COLO668 (cell line): ENCODE data around the gene OSBPL7.

ENCODE experiments used
- DNase-seq: peaks from one replicate; lab custom pipeline; 2025; ENCODE audit not compliant: unreplicated experiment; lab: John Stamatoyannopoulos, UW

OSBPL7 gene

GRCh38 chr17:47821424-47822391 lies at the start of gene OSBPL7:
Gene OSBPL7, minus strand, starts transcription at chr17:47821794. Its CDS starts 1,516 bp downstream, at chr17:47820278.
- DNase-seq: peak; percentile 82

- no peak for DNase-seq
These were observed 49.5 kb upstream of the OSBPL7 start for GRCh38 chr17:47871048-47871447.

- no peak for DNase-seq
These were observed 48.5 kb upstream of the OSBPL7 start for GRCh38 chr17:47870056-47870455.

- DNase-seq: no peak
These were observed 47.5 kb upstream of the OSBPL7 start for GRCh38 chr17:47869114-47869513.

GRCh38 chr17:47867813-47868533 lies 46.4 kb upstream of the OSBPL7 start:
- no peak for DNase-seq

GRCh38 chr17:47866941-47867340 lies 45.3 kb upstream of the OSBPL7 start:
- no peak for DNase-seq

- no peak for DNase-seq
These were observed 43.2 kb upstream of the OSBPL7 start for GRCh38 chr17:47864791-47865216.

GRCh38 chr17:47862621-47863440 lies 41.2 kb upstream of the OSBPL7 start:
- DNase-seq: no peak

GRCh38 chr17:47860386-47860785 lies 38.8 kb upstream of the OSBPL7 start:
- DNase-seq: no peak

GRCh38 chr17:47857551-47858455 lies 36.2 kb upstream of the OSBPL7 start:
- DNase-seq: no peak

- DNase-seq: no peak
These were observed 35.2 kb upstream of the OSBPL7 start for GRCh38 chr17:47856830-47857229.

GRCh38 chr17:47855737-47856136 lies 34.1 kb upstream of the OSBPL7 start:
- no peak for DNase-seq

GRCh38 chr17:47853616-47854015 lies 32.0 kb upstream of the OSBPL7 start:
- no peak for DNase-seq

- no peak for DNase-seq
These were observed 30.7 kb upstream of the OSBPL7 start for GRCh38 chr17:47852113-47852949.

- no peak for DNase-seq
These were observed 30.1 kb upstream of the OSBPL7 start for GRCh38 chr17:47851764-47852112.

GRCh38 chr17:47850692-47851573 lies 29.3 kb upstream of the OSBPL7 start, which contains the start of gene SP6:
Gene SP6, minus strand, starts transcription at chr17:47851163. Its CDS starts 2,734 bp downstream, at chr17:47848429.
- DNase-seq: peak; percentile 84

GRCh38 chr17:47850373-47850691 lies 28.7 kb upstream of the OSBPL7 start:
- no peak for DNase-seq

- DNase-seq: no peak
These were observed 26.6 kb upstream of the OSBPL7 start for GRCh38 chr17:47848198-47848513.
